Coronary artery (tissue), 2 donors: Measurements from ENCODE around the gene MYO18A.

Experiments used
- DNase-seq: peaks from one replicate; pipeline ENCODE4 v3.0.0-alpha.2; 2017; ENCODE audit warnings: low spot score
- H3K27ac ChIP-seq, 2 donors: fragments of 200-600 bp; sonication (generic); one replicate each; pipeline ENCODE4 v1.5.1; 2016 to 2019
- H3K4me3 ChIP-seq: fragments of 200-600 bp; sonication (generic); 2 replicates; pipeline ENCODE4 v1.5.1; 2016; ENCODE audit warnings: mild to moderate bottlenecking, moderate library complexity
- TF ChIP-seq, protein P1 (sequence below): fragments of 200-600 bp; sonication (generic); IDR thresholded peaks from one replicate; pipeline ENCODE4 v1.5.1; 2019; ENCODE audit warnings: antibody characterized with exemption

The MYO18A gene

DNA sequence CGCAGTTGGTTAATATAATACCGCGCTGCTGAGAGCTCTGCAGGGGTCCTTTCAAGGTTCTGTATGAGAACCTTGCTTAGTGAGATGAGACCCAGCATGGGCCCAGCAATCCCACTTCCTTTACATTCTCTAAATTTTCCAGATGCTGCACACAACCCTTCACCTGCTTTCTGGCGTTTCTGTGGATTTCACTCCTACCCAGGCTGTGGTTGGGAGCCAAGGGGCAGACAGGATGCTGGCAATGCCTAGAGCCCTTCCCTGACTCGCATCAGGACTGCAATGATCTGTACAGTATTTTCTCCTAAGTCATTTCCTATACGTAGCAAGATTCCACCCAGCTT, 147.4 kb downstream of the MYO18A start:
- TF ChIP-seq, protein P1, sequence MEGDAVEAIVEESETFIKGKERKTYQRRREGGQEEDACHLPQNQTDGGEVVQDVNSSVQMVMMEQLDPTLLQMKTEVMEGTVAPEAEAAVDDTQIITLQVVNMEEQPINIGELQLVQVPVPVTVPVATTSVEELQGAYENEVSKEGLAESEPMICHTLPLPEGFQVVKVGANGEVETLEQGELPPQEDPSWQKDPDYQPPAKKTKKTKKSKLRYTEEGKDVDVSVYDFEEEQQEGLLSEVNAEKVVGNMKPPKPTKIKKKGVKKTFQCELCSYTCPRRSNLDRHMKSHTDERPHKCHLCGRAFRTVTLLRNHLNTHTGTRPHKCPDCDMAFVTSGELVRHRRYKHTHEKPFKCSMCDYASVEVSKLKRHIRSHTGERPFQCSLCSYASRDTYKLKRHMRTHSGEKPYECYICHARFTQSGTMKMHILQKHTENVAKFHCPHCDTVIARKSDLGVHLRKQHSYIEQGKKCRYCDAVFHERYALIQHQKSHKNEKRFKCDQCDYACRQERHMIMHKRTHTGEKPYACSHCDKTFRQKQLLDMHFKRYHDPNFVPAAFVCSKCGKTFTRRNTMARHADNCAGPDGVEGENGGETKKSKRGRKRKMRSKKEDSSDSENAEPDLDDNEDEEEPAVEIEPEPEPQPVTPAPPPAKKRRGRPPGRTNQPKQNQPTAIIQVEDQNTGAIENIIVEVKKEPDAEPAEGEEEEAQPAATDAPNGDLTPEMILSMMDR: no peak
- no peak overlapping the region for H3K4me3 ChIP-seq
- DNase-seq: no peak
- no peak overlapping the region for H3K27ac ChIP-seq

DNA sequence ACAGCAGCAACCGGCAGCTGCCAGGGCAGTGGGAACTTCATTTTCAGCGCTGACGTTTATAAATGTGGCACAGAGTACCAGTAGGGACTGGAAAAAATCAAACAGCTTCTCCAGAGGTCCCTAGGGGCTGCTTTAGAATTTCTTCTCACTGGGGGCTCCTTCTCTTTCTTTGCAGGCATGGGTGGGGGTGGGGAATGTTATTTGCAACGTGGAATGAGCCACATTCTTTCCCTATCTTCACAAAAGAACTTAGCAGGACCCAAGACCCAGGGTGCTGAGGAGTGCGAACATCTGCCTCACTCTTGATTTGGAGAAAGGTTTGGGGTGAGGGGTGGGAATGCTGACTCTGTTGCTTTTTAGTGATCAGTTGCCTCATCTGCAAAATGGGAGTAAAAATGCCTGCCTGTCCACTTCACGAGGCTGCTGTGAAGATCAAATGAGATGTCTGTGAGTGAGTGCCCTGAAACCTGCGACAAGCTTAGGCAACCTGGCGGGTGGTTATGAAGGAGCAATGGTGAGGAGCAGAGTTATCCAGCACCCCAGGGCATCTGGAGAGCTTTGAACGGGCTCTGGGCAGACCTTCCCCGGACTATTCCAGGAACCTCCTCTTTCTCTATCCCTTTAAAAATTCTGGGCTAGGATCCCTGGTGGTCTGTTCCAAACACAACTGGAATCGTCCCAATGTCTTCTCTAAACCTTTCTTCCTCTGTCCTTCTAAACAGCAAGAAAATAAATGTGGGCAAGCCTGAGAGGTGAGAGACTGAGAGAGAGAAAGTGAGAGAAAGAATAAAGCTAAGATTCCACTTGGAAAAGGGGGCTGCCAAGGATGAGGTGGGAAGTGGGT, 148.0 kb downstream of the MYO18A start:
- no peak overlapping the region for H3K27ac ChIP-seq
- no peak for DNase-seq
- TF ChIP-seq, protein P1: no peak
- H3K4me3 ChIP-seq: no peak overlapping the region

DNA sequence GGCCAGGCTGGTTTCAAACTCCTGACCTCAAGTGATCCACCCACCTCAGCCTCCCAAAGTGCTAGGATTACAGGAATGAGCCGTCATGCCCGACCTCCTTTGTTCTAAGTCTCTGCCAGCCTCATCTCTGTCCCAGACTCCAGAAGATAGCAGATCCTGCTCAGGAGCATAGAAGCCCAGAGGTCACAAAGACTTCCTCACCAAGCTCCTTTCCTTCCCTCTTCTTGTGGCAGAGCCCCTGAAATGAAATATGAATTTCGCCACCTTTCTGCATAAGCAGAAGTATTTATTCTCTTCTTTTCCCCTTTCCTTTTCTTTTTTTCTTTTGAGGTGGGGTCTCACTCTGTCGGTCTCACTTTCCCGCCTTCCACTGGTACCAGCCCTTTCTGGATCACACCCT, 148.7 kb downstream of the MYO18A start:
- DNase-seq: no peak
- TF ChIP-seq, protein P1: no peak
- no peak overlapping the region for H3K4me3 ChIP-seq
- no peak overlapping the region for H3K27ac ChIP-seq

DNA sequence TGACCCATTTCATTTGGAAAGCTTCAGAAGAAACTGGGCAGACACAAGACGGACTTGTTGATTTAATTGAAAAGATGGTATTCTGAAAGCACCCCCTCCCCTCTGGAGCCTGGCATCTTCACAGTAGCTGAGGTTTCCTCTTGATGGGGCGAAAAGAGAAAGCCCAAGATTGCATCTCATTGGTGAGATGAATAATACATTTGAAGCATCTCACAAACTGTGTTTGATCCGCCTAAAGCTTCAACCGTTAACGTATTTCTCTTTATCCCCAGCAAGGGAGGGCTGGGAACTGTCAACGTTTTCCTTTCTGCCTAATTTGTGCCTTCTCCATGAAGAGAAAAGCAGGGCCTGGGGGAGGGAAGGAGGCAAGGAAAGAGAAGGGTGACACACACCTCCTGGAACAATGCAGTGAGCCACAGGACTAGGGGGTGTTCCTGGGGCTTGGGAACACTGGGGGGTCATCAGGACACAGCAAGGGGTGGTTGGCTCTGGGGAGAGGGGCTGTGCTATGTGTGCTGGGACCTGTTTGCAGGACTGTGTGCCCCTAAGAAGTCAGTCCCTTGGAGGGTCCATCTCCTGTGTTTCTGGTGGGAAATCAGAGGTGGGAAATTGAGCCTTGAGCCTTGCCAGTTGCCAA, 155.8 kb downstream of the MYO18A start:
- no peak overlapping the region for H3K4me3 ChIP-seq
- no peak overlapping the region for H3K27ac ChIP-seq
- no peak for DNase-seq
- TF ChIP-seq, protein P1: no peak

DNA sequence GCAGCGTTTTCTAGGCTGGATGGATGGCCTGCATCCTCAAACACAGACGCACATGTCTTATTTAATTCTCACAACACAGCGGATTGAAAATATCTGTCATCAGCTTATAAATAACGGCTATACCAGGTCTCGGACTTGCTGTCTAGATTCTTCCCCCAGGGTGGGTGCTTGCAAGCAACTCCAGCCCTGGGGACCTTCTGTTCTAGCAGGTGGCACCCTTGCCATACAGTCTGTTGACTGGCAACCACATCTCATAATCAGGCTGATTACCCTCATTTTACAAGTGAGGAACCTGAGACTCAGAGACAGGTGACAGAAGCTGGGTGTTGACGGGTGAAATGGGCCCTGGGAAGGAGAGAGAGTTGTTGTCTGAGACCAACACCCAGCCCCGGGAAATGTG, 158.1 kb downstream of the MYO18A start:
- Histone ChIP-seq H3K4me3 (no peak overlapping the region), H3K27ac (no peak overlapping the region)
- TF ChIP-seq, protein P1: no peak
- no peak for DNase-seq

DNA sequence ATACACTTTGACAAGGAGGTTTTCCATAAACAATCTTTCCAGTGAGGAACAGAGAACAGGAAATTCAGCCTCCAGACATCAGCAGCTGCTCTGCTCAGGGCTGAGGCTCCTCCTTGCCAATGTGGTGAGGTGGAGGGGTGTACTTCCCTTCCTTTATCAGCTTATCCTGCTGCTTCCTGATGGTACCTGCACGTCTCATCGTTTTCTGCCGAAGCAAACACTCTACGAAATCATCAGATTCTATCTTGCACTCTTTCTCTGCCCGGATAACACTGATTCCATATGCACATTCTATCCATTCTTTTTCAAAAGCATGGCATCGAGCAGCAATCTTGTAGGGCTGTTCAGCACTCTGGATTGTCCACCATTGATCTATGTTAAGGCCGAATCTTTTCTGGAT, 159.0 kb downstream of the MYO18A start:
- no peak overlapping the region for H3K27ac ChIP-seq
- no peak overlapping the region for H3K4me3 ChIP-seq
- no peak for DNase-seq
- TF ChIP-seq, protein P1: no peak
